GM12875 (cell line): ENCODE results near the gene KCNK2.

Experiments used
- H3K4me3 ChIP-seq: one replicate; pipeline ENCODE4 v1.5.1; 2011; ENCODE audit warnings: low read depth, low read length, control low read depth
- TF ChIP-seq, protein P1 (sequence below): IDR thresholded peaks from 2 replicates; pipeline ENCODE4 v1.5.1; 2011; ENCODE audit warnings: low read depth, mild to moderate bottlenecking, control low read depth, inconsistent platforms, low read length, moderate library complexity, borderline replicate concordance; ENCODE audit not compliant: insufficient read depth

Gene KCNK2

DNA sequence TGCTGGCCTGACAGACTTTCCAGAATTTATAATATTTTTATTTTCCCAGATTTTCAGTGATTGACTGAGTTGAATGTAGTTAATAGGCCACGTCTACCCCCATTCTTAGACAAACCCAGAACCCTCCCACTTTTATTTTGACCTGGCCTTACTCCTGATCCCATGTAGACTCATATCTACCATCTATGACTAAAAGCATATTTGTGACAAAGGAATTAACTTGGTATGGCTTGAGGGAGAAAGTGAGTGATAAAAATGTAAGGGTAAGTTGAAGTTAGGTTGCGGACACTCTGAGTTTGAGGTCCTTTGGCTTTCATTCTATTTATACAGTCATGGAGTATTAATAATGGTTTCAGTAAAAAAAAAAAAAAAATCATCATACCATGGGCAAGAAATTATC lies 168.4 kb downstream of the KCNK2 start:
- TF ChIP-seq, protein P1, sequence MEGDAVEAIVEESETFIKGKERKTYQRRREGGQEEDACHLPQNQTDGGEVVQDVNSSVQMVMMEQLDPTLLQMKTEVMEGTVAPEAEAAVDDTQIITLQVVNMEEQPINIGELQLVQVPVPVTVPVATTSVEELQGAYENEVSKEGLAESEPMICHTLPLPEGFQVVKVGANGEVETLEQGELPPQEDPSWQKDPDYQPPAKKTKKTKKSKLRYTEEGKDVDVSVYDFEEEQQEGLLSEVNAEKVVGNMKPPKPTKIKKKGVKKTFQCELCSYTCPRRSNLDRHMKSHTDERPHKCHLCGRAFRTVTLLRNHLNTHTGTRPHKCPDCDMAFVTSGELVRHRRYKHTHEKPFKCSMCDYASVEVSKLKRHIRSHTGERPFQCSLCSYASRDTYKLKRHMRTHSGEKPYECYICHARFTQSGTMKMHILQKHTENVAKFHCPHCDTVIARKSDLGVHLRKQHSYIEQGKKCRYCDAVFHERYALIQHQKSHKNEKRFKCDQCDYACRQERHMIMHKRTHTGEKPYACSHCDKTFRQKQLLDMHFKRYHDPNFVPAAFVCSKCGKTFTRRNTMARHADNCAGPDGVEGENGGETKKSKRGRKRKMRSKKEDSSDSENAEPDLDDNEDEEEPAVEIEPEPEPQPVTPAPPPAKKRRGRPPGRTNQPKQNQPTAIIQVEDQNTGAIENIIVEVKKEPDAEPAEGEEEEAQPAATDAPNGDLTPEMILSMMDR = no peak
- no peak overlapping the region for H3K4me3 ChIP-seq

DNA sequence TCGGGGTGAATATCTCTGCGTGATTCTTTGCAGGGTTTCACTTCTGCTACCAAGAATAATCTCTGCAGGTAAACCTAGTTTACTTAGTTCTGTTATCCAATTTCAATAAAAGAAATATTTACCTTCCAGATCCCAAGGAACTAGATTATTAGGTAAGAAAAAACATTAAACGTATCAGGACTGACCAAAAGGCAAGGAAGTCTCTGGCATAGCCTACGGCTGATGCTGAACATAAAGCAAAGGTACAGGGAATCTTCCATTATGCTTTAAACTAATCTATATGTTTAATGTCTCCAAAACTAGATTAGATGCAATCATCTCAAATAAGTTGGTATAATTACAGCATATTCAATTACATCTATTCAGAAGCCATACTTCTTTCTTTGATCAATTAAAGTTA lies 168.9 kb downstream of the KCNK2 start:
- TF ChIP-seq, protein P1 = no peak
- H3K4me3 ChIP-seq = no peak overlapping the region

DNA sequence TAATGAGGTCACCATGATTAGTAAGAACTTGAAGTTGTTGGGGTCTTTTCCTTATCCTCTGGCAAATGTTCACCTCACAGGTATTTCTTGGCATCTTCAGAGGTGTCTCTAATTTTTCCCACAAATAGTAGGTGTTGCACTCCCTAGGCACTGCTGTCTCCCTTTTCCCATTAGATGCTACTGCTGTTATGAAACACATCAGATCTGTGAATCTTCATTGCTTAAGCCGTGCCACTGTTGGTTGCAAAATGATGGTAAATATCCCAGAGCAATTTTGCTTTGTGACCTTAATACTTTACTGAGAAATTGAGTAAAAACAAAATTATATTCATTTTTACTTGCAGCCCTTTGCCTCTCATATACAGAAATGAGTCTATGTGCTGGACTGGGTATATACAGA lies 169.6 kb downstream of the KCNK2 start:
- TF ChIP-seq, protein P1 = no peak
- H3K4me3 ChIP-seq = no peak overlapping the region

DNA sequence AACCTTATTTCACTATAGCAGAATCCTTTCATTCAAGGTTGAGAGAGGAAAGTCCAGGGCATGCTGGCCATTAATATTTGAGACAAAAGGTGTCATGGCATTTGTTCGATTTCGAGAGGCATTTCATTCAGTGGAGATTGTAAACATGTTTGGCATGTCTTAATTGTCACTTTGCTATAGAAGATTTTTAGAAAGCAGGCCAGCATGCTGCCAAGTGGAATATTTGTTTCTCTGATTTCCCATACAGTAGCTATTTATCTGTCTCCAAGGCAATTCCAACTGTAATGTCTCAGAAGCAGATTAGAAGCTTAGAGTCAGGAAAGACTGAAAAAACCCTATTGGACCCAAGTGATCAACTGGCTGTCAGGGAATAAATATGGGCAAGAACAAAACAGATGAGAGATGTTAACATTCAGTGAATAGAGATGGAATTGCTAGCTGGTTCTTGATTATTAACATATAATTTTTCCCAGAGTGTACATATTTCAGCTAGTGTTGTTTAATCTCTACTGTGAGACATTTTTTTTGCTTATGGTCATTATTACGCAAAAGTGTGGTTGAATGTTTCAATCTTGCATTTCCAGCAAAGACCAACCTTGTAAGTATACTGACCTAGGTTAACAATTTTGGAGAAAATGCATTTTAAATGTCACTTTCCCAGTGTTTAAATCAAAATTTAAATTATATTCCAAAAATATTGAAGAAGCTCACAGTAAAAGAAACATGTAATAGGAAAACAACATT lies 174.6 kb downstream of the KCNK2 start:
- TF ChIP-seq, protein P1 = no peak
- H3K4me3 ChIP-seq = no peak overlapping the region

DNA sequence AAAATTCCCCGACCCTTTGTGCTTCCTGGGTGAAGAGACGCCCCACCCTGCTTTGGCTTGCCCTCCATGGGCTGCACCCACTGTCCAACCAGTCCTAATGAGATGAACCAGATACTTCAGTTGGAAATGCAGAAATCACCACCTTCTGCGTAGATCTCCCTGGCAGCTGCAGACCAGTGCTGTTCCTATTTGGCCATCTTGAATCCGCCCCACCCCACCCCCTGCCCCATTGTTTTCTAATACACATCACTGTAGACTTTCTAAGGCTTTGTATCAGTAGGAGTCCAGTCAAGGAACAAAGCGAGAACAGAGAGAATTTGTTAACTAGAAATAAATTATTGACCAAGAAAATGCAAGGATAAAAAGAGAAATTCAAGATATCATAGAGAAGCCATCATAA lies 178.2 kb downstream of the KCNK2 start:
- no peak overlapping the region for H3K4me3 ChIP-seq
- TF ChIP-seq, protein P1 = no peak

DNA sequence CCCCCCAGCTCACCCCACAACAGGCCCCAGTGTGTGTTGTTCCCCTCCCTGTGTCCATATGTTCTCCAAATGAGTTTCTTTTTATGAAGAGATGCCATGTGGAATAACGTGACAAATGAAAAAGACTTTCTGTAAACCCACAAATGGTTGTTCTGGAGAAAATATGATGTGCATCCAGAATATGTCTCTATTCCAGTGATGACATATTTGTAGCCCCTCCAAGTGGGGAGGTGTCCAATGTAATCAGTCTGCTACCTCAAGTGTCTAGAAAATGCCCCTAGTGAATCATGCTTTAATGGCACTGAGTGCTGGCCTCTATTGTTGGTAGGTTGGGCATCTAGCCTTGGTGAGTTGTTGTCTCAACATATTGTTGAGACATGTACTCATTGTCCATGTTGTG lies 179.6 kb downstream of the KCNK2 start:
- H3K4me3 ChIP-seq = no peak overlapping the region
- TF ChIP-seq, protein P1 = no peak

DNA sequence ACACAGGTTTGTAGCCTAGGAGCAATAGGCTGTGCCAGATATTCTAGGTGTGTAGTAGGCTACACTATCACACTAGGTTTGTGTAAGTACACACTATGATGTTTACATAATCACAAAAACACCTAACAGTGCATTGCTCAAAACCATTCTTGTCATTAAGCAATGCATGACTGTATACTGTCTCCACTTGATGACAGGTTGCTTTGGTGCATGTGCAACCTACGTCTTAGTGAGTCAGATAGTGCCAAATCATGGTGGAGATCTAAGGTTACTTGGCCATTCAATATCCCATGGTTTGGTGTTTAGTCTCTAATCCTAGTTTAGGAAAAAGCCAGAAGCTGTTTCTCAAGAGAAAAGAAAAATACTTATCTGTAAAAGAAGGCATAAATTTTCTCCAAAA lies 181.1 kb downstream of the KCNK2 start:
- TF ChIP-seq, protein P1 = no peak
- H3K4me3 ChIP-seq = no peak overlapping the region
